RWPE2 (cell line): Measurements from ENCODE around the gene TNKS1BP1.
"Not testable (repeated sequence)": the region's sequence is repeated elsewhere in the genome, so short reads cannot be mapped to it uniquely, and the experiment has no call there.

ENCODE experiments used
- ATAC-seq: fragments of 200-7000 bp; cut with Tn5 transposase; 3 replicates; pipeline ENCODE4 v1.9.1; 2021; ENCODE audit warnings: low read depth
- DNase-seq: peaks from one replicate; pipeline ENCODE4 v3.0.0-alpha.2; 2020; ENCODE audit warnings: low spot score
- H3K27ac ChIP-seq: fragments of 450-650 bp; 2 replicates; pipeline ENCODE4 v1.5.1; 2017; ENCODE audit warnings: mild to moderate bottlenecking; ENCODE audit not compliant: poor library complexity, severe bottlenecking
- H3K27me3 ChIP-seq: fragments of 250-450 bp; sonication (Bioruptor Pico); 2 replicates; pipeline ENCODE4 v1.5.1; 2021; ENCODE audit warnings: mild to moderate bottlenecking, moderate library complexity; ENCODE audit not compliant: insufficient read depth, poor library complexity, severe bottlenecking
- H3K36me3 ChIP-seq: fragments of 250-450 bp; sonication (Bioruptor Pico); 2 replicates; pipeline ENCODE4 v1.5.1; 2020; ENCODE audit warnings: low read depth, mild to moderate bottlenecking, moderate library complexity
- H3K4me1 ChIP-seq: fragments of 250-450 bp; sonication (Bioruptor Pico); 2 replicates; pipeline ENCODE4 v1.5.1; 2021; ENCODE audit warnings: mild to moderate bottlenecking, moderate library complexity; ENCODE audit not compliant: insufficient read depth, poor library complexity, severe bottlenecking
- H3K4me3 ChIP-seq: fragments of 250-450 bp; sonication (Bioruptor Pico); 2 replicates; pipeline ENCODE4 v1.5.1; 2021; ENCODE audit warnings: mild to moderate bottlenecking, moderate library complexity; ENCODE audit not compliant: severe bottlenecking
- H3K9me3 ChIP-seq: fragments of 250-450 bp; sonication (Bioruptor Pico); 2 replicates; pipeline ENCODE4 v1.5.1; 2021; ENCODE audit warnings: mild to moderate bottlenecking, moderate library complexity; ENCODE audit not compliant: severe bottlenecking
- TF ChIP-seq, protein P1 (sequence below): fragments of 450-650 bp; IDR thresholded peaks from one replicate; pipeline ENCODE4 v1.5.1; 2017; ENCODE audit warnings: mild to moderate bottlenecking, moderate library complexity; ENCODE audit not compliant: poor library complexity, severe bottlenecking

Gene TNKS1BP1

GRCh38 chr11:57283231-57283990 is 41.3 kb downstream of the TNKS1BP1 start:
- H3K36me3 ChIP-seq: no peaks in the 10 kb centered on the region
- DNase-seq (no peak), ATAC-seq (no peak)
- H3K27ac ChIP-seq: no peak overlapping the region
- no peak overlapping the region for H3K4me3 ChIP-seq
- H3K9me3 ChIP-seq: no peaks in the 10 kb centered on the region
- peaks cover 24% of the 10 kb centered on the region for H3K4me1 ChIP-seq
- H3K27me3 ChIP-seq: no peaks in the 10 kb centered on the region
- TF ChIP-seq, protein P1, sequence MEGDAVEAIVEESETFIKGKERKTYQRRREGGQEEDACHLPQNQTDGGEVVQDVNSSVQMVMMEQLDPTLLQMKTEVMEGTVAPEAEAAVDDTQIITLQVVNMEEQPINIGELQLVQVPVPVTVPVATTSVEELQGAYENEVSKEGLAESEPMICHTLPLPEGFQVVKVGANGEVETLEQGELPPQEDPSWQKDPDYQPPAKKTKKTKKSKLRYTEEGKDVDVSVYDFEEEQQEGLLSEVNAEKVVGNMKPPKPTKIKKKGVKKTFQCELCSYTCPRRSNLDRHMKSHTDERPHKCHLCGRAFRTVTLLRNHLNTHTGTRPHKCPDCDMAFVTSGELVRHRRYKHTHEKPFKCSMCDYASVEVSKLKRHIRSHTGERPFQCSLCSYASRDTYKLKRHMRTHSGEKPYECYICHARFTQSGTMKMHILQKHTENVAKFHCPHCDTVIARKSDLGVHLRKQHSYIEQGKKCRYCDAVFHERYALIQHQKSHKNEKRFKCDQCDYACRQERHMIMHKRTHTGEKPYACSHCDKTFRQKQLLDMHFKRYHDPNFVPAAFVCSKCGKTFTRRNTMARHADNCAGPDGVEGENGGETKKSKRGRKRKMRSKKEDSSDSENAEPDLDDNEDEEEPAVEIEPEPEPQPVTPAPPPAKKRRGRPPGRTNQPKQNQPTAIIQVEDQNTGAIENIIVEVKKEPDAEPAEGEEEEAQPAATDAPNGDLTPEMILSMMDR: no peak

- H3K4me3 ChIP-seq, ATAC-seq: not testable (repeated sequence)
- peaks cover 31% of the 10 kb centered on the region for H3K4me1 ChIP-seq
These were observed 43.2 kb downstream of the TNKS1BP1 start for GRCh38 chr11:57281546-57281945.

GRCh38 chr11:57279116-57279515 is 45.6 kb downstream of the TNKS1BP1 start:
- H3K4me3 ChIP-seq: no peak overlapping the region
- H3K9me3 ChIP-seq: no peaks in the 10 kb centered on the region
- DNase-seq (no peak), ATAC-seq (peak; percentile 30; the same call in 1 of the 3 replicates)
- H3K27ac ChIP-seq: peak overlapping the region; percentile 68
- TF ChIP-seq, protein P1: no peak
- no peaks in the 10 kb centered on the region for H3K36me3 ChIP-seq
- H3K27me3 ChIP-seq: no peaks in the 10 kb centered on the region
- H3K4me1 ChIP-seq: peaks cover 31% of the 10 kb centered on the region

More at GRCh38 chr11:57281546-57281945, 43.2 kb downstream of the TNKS1BP1 start:
- H3K27me3 ChIP-seq, H3K9me3 ChIP-seq, DNase-seq, H3K36me3 ChIP-seq, H3K27ac ChIP-seq: not testable (repeated sequence)

DNA sequence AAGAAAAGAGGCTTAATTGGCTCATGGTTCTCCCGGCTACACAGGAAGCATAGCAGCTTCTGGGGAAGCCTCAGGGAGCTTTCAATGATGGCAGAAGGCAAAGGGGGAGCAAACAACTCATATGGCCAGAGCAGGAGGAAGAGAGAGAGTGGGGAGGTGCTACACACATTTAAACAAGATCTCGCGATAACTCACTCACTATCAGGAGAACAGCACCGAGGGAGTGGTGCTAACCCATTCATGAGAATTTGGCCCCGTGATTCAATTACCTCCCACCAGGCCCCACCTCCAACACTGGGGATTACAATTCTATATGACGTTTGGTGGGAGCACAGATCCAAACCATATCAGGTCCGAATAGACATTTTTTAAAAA is 46.0 kb downstream of the TNKS1BP1 start:
- peaks cover 31% of the 10 kb centered on the region for H3K4me1 ChIP-seq
- no peak for ATAC-seq
- H3K36me3 ChIP-seq: no peaks in the 10 kb centered on the region
- TF ChIP-seq, protein P1: no peak
- H3K9me3 ChIP-seq: no peaks in the 10 kb centered on the region
- no peak overlapping the region for H3K4me3 ChIP-seq
- H3K27me3 ChIP-seq: no peaks in the 10 kb centered on the region
- peak overlapping the region; percentile 68 for H3K27ac ChIP-seq
- no peak for DNase-seq

DNA sequence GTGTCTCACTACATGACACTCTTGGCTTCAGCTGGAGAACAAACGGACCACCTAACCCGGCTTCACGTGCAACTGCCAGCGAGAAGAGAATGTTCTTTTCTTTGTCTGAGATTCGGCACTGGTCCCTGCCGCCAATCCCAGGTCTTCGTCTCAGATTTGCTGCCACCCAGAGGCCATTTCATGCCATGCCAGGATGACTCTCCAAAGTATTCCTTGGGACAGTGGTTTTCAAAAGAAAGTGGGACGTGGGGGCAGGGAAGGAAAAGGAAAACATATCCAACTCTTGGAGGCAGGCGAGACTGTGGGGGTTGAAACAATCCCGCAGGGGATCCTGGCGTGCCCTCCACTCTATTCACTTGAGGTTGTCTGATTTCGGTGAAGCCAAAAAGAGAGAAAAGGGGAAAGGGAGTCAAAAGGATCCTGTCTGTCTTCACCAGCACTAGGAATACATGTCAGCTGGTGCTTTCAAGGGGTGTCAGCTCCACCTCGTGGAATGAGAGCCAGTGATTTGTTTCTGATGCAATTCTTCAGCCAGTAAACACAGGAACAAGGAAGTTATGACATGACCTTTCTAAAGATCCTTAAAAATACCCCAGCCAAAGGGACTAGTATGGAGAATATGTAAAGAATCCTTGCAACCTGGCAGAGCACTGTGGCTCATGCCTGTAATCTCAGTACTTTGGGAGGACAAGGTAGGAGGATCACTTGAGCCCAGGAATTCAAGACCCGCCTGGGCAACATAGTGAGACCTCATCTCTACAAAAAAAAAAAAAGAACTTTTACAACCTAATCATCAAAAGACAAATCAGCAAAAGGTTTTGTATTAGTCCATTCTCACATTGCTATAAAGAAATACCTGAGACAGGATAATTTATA is 46.7 kb downstream of the TNKS1BP1 start:
- Histone ChIP-seq H3K9me3 (no peaks in the 10 kb centered on the region), H3K4me1 (peaks cover 31% of the 10 kb centered on the region), H3K4me3 (no peak overlapping the region), H3K27ac (peak overlapping the region; percentile 68), H3K27me3 (no peaks in the 10 kb centered on the region), H3K36me3 (no peaks in the 10 kb centered on the region)
- ATAC-seq (peak; percentile 81), DNase-seq (no peak)
- TF ChIP-seq, protein P1: peak; percentile 93
